ENCODE results near the gene ATF2. TPM values are rescaled to one million over a fixed set of nuclear protein-coding genes. Genes with fewer than 3 reads are reported as not detected.

Gene ATF2
- total RNA-seq, 1 donor: 80.7 TPM

DNA sequence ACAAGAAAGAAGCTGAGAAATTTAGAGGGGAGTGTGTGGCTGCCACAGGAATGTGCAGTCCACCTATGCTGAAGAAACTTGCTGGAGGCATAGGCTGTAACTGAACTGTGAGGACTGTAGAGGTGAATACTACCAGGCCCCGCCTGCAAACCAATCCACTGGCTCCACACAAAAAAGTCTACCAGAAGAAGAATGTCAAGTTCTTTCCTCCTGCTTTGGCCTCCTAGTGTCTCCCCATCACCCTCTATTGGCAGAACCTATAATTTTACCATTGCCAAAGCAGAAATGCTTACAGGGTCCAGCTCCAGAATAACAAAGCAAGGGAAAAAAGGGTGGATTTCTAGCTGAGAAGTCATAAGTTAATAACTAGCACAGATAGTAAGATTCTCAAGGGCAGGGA, 19.4 kb upstream of the ATF2 start:
- H3K4me2 ChIP-seq (ENCODE audit: insufficient read depth, low read length): no peak overlapping the region
- no peaks in the 10 kb centered on the region for H4K20me1 ChIP-seq (ENCODE audit: insufficient read depth, low read length)
- TF ChIP-seq, protein P1, sequence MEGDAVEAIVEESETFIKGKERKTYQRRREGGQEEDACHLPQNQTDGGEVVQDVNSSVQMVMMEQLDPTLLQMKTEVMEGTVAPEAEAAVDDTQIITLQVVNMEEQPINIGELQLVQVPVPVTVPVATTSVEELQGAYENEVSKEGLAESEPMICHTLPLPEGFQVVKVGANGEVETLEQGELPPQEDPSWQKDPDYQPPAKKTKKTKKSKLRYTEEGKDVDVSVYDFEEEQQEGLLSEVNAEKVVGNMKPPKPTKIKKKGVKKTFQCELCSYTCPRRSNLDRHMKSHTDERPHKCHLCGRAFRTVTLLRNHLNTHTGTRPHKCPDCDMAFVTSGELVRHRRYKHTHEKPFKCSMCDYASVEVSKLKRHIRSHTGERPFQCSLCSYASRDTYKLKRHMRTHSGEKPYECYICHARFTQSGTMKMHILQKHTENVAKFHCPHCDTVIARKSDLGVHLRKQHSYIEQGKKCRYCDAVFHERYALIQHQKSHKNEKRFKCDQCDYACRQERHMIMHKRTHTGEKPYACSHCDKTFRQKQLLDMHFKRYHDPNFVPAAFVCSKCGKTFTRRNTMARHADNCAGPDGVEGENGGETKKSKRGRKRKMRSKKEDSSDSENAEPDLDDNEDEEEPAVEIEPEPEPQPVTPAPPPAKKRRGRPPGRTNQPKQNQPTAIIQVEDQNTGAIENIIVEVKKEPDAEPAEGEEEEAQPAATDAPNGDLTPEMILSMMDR (IDR thresholded peaks at IDR 0.05; ENCODE audit: extremely low read depth, low read depth, low read length): peak; percentile 45
- no peaks in the 10 kb centered on the region for H3K79me2 ChIP-seq (ENCODE audit: insufficient read depth, low read length)
- no peaks in the 10 kb centered on the region for H3K4me1 ChIP-seq (ENCODE audit: insufficient read depth, low read length)
- no peaks in the 10 kb centered on the region for H3K36me3 ChIP-seq (ENCODE audit: insufficient read depth, low read length)
- H3K9me3 ChIP-seq (ENCODE audit: low read depth, low read length): no peaks in the 10 kb centered on the region
- no peak overlapping the region for H3K4me3 ChIP-seq (ENCODE audit: insufficient read depth, low read length)
- no peak overlapping the region for H3K27ac ChIP-seq (ENCODE audit: low read depth, low read length)
- no peak overlapping the region for H2AFZ ChIP-seq (ENCODE audit: low read length)
- H3K27me3 ChIP-seq (ENCODE audit: insufficient read depth, low read length): no peaks in the 10 kb centered on the region
- no peak for DNase-seq (ENCODE audit: insufficient read length, low spot score, missing footprints)

DNA sequence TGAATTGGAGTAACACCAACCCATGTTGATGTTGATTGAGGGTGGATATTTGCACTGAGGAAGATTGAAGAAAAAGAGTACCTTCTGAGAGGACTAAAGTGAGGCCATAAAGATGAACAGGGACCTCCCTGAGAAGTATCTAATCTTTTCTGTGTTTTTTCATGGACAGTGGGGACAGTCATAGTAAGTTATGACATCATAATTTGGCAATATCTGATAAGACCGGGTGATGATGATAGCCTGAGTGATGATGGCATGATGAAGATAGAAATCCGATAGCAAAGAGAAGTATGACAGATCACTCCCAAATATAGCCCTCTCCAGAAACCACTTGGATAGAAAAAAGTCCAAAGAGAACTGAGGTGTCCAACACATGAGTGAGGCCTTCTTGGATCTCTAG, 15.7 kb upstream of the ATF2 start:
- H3K4me3 ChIP-seq (ENCODE audit: insufficient read depth, low read length): no peak overlapping the region
- no peak overlapping the region for H2AFZ ChIP-seq (ENCODE audit: low read length)
- H3K4me1 ChIP-seq (ENCODE audit: insufficient read depth, low read length): peaks cover 11% of the 10 kb centered on the region
- DNase-seq (ENCODE audit: insufficient read length, low spot score, missing footprints): no peak
- no peaks in the 10 kb centered on the region for H3K27me3 ChIP-seq (ENCODE audit: insufficient read depth, low read length)
- H4K20me1 ChIP-seq (ENCODE audit: insufficient read depth, low read length): peaks cover 7% of the 10 kb centered on the region
- H3K9me3 ChIP-seq (ENCODE audit: low read depth, low read length): no peaks in the 10 kb centered on the region
- H3K79me2 ChIP-seq (ENCODE audit: insufficient read depth, low read length): peaks cover 32% of the 10 kb centered on the region
- TF ChIP-seq, protein P1 (IDR thresholded peaks at IDR 0.05; ENCODE audit: extremely low read depth, low read depth, low read length): no peak
- peaks cover 13% of the 10 kb centered on the region for H3K36me3 ChIP-seq (ENCODE audit: insufficient read depth, low read length)
- H3K27ac ChIP-seq (ENCODE audit: low read depth, low read length): no peak overlapping the region
- H3K4me2 ChIP-seq (ENCODE audit: insufficient read depth, low read length): no peak overlapping the region

DNA sequence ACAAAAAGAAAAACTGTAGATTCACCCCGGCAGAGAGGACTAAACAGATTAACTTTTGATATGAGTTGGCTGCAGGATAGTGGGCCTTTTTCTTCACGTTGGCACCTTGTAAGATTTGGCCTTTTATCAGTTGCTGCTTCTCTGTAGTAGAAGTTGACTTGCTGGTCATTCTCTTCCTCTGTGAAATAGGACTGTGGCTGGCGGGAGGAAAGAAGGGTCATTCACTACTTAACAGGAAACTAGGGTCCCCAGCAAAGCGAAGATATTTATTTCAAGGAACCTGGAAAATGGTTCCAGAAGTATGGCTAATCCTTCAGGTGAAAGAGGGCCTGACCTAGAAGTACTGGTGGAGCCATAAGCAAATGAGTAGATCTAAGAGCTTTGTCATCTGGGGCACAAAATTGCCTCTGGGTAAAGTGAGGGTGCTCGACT, 13.9 kb upstream of the ATF2 start:
- peaks cover 43% of the 10 kb centered on the region for H3K79me2 ChIP-seq (ENCODE audit: insufficient read depth, low read length)
- peaks cover 11% of the 10 kb centered on the region for H3K4me1 ChIP-seq (ENCODE audit: insufficient read depth, low read length)
- peaks cover 29% of the 10 kb centered on the region for H3K36me3 ChIP-seq (ENCODE audit: insufficient read depth, low read length)
- H4K20me1 ChIP-seq (ENCODE audit: insufficient read depth, low read length): peaks cover 12% of the 10 kb centered on the region
- TF ChIP-seq, protein P1 (IDR thresholded peaks at IDR 0.05; ENCODE audit: extremely low read depth, low read depth, low read length): no peak
- no peak for DNase-seq (ENCODE audit: insufficient read length, low spot score, missing footprints)
- no peaks in the 10 kb centered on the region for H3K27me3 ChIP-seq (ENCODE audit: insufficient read depth, low read length)
- H3K4me3 ChIP-seq (ENCODE audit: insufficient read depth, low read length): peak overlapping the region; percentile 97
- H3K27ac ChIP-seq (ENCODE audit: low read depth, low read length): peak overlapping the region; percentile 88
- peak overlapping the region; percentile 94 for H3K4me2 ChIP-seq (ENCODE audit: insufficient read depth, low read length)
- peak overlapping the region; percentile 100 for H2AFZ ChIP-seq (ENCODE audit: low read length)
- no peaks in the 10 kb centered on the region for H3K9me3 ChIP-seq (ENCODE audit: low read depth, low read length)

DNA sequence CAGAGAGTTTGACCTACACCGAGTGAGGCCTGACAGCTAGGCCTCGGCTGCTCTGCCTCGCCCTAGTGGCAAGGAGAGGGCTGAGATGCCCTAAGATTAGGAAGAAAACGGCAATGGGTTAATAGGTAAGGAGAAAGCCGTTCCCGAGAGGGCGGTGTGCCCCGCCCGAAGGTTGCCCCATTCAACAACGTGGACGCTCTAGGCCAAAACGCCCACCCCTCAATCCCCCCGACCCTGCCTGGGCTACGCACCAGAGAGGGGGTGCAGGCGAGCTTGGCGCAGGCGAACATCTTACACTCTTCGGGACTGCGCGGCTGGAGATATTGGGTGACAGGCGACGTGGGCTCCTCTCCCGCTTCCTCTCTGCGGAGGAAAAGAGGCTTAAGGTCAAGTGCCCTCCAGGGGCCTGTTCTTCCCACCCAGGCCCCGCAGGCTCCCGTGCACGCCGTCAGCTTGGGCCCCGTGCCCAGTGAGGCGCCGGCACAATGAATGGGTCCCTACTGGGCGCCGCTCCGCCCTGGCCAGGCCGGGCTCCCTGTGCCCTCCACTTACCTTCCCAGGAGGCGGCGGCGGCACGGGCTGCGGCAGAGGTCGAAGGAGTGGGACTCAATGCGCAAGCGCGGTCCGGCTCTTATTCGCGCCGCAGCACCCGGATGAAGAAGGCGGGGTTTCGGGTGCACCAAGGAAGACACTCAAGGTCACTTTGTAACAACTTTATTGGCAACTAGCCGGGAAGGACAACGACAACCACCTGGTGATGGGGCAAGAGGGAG, 13.3 kb upstream of the ATF2 start, which contains the start of gene ATP5MC3:
Gene ATP5MC3, minus strand, starts transcription at position 607 of the 773 bp plus-strand sequence. Its CDS starts 317 bp downstream, at position 290.
- H3K36me3 ChIP-seq (ENCODE audit: insufficient read depth, low read length): peaks cover 33% of the 10 kb centered on the region
- TF ChIP-seq, protein P1 (IDR thresholded peaks at IDR 0.05; ENCODE audit: extremely low read depth, low read depth, low read length): peak; percentile 33
- H3K4me2 ChIP-seq (ENCODE audit: insufficient read depth, low read length): peak within 1 kb of the TSS; percentile 94
- H3K4me3 ChIP-seq (ENCODE audit: insufficient read depth, low read length): peak within 1 kb of the TSS; percentile 97
- H2AFZ ChIP-seq (ENCODE audit: low read length): peak within 1 kb of the TSS; percentile 100
- H3K79me2 ChIP-seq (ENCODE audit: insufficient read depth, low read length): peaks cover 43% of the 10 kb centered on the region
- H3K27me3 ChIP-seq (ENCODE audit: insufficient read depth, low read length): no peaks in the 10 kb centered on the region
- peak within 1 kb of the TSS; percentile 88 for H3K27ac ChIP-seq (ENCODE audit: low read depth, low read length)
- H3K4me1 ChIP-seq (ENCODE audit: insufficient read depth, low read length): peaks cover 15% of the 10 kb centered on the region
- H4K20me1 ChIP-seq (ENCODE audit: insufficient read depth, low read length): peaks cover 12% of the 10 kb centered on the region
- DNase-seq (ENCODE audit: insufficient read length, low spot score, missing footprints): peak; percentile 96
- no peaks in the 10 kb centered on the region for H3K9me3 ChIP-seq (ENCODE audit: low read depth, low read length)

Measured in osteoblast (primary cell).